Urinary bladder (tissue), 4 donors: ENCODE results near the gene LRRC3C. TPM values are rescaled to one million over a fixed set of nuclear protein-coding genes. Genes with fewer than 3 reads are reported as not detected.
"Not testable (repeated sequence)": the region's sequence is repeated elsewhere in the genome, so short reads cannot be mapped to it uniquely, and the experiment has no call there.

Experiments used
- DNase-seq: peaks from one replicate; pipeline ENCODE4 v3.0.0-alpha.2; 2015; ENCODE audit errors: extremely low spot score
- H3K27ac ChIP-seq: one replicate; pipeline ENCODE4 v1.5.1; 2013; ENCODE audit warnings: low read depth, mild to moderate bottlenecking, moderate library complexity
- H3K36me3 ChIP-seq: one replicate; pipeline ENCODE4 v1.6.1; 2013; ENCODE audit warnings: mild to moderate bottlenecking, moderate library complexity; ENCODE audit not compliant: insufficient read depth
- H3K4me1 ChIP-seq: one replicate; pipeline ENCODE4 v1.6.1; 2013; ENCODE audit warnings: mild to moderate bottlenecking, moderate library complexity; ENCODE audit not compliant: insufficient read depth
- H3K4me3 ChIP-seq: one replicate; pipeline ENCODE4 v1.5.1; 2013; ENCODE audit warnings: low read depth, low read length
- WGBS: extraction: QIAGEN DNeasy Blood & Tissue Kit; methylation state at CpG from one replicate; pipeline ENCODE4 v1.1.7; 2013; 5-methylcytosine and 5-hydroxymethylcytosine counted together
- polyA plus RNA-seq: library from polyadenylated mRNA; stranded (reverse); fragments of 200-250 nt; gene quantifications from one replicate; pipeline ENCODE4 v1.2.3, GENCODE V29; 2013
- total RNA-seq: library from RNA; depleted of rRNA; stranded (reverse); fragments of >200 nt; gene quantifications from one replicate; pipeline ENCODE4 v1.2.3, GENCODE V29; 2014
- donor health status: healthy with polysubstance abuse.
- donor health status: healthy.

LRRC3C gene
- total and polyA plus RNA-seq, 2 donors: not detected

DNA sequence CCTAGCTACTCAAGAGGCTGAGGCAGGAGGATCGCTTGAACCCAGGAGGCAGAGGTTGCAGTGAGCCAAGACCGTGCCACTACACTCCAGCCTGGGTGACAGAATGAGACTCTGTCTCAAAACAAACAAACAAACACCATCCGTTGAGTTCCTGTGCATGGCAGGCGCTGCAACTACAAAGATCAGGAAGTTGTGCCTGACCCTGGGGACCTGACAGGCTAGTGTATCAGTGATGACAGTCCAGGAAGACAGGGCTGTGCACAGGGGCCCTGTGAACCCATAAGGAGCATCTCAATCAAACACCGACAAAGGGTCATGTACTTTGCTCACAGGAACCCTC lies 20.9 kb downstream of the LRRC3C start:
- not testable (repeated sequence) for DNase-seq, H3K4me3 ChIP-seq, H3K27ac ChIP-seq, H3K4me1 ChIP-seq, H3K36me3 ChIP-seq
- 76% methylated on average over 5 of the region's 5 CpGs for WGBS

DNA sequence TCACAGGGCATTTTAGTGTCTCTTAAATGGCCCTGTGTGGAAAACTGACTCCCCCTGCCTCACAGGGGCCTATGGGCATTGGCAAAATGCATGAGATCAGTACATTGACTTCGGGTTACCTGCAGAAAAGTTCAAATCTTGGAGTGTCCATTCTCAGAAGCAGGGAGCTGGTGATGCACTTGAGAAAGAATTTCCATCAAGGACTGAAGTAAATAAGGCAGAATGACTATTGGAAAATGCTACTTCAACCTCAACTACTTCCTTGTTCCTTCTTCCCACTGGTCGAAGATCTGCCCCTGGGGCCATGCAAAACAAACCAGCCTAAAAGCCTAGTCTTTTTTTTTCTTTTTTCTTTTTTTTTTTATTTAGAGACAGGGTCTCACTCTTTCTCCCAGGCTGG lies 21.5 kb downstream of the LRRC3C start:
- Histone ChIP-seq H3K4me3 (no peak overlapping the region), H3K27ac (no peak overlapping the region), H3K4me1 (no peaks in the 10 kb centered on the region), H3K36me3 (no peaks in the 10 kb centered on the region)
- WGBS: 80% methylated on average over 2 of the region's 2 CpGs
- no peak for DNase-seq

DNA sequence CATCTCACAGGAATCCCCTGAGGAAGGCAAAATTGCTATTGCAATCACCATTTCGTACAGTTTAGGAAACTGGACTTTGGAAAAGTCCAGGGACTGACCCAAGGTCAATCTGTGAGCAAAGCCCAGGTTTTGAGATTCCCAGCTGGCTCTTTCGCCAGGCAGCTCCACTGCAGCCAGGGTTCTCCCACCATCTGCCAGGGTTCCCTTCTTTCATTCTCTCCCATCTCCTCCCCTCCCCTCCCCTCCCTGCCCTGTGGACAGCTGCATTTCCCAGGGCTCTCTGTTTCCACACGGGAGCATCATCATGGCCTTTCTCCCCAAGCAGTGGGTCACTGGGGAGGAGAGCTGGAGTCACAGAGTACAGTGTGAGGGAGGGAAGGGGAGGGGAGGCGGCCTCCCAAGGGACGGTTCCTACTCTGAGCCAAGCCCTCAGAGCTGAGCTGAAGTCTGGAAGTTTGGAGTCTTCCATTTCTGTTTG lies 23.4 kb downstream of the LRRC3C start:
- Histone ChIP-seq H3K27ac (no peak overlapping the region), H3K4me1 (no peaks in the 10 kb centered on the region), H3K36me3 (no peaks in the 10 kb centered on the region), H3K4me3 (no peak overlapping the region)
- WGBS: 48% methylated on average over 5 of the region's 5 CpGs
- no peak for DNase-seq

DNA sequence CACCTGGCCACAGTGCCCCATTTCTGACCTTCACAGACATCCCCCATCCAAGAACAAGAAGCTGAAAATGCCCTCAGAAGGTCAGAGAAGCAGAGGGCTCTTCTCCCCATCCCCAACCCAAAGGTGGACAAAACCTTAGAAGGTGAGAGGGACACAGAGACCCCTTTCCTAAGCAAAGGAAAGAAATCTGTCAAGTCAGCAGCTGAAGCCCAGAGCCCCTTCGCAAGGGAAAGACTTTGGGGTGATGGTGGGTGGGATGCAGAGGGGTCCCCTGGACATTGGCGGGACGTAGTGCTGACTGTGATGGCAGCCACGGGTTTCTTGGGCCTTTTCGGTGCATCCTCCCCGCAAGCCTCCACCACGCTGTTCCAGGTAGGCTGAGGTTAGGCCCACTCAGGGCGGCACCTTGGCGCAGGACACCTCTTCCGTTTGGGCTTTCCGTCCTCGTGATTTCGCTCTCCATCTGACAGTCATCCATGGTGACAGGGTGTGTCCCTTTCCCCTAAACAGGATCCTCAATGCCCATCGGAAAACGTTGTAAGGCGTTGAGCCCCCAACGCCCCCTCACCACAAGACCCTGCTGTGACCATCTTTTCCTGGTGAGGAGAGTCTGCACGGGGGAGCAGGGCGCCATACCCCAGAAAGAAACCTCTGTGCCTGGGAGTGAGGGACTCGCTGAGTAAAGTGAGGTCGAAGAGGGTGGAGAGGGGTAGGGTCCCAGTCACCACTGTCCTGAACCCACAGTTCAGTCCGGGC lies 24.6 kb downstream of the LRRC3C start:
- DNase-seq: no peak
- no peak overlapping the region for H3K4me3 ChIP-seq
- H3K27ac ChIP-seq: no peak overlapping the region
- H3K4me1 ChIP-seq: no peaks in the 10 kb centered on the region
- H3K36me3 ChIP-seq: no peaks in the 10 kb centered on the region
- 64% methylated on average over 22 of the region's 22 CpGs for WGBS

DNA sequence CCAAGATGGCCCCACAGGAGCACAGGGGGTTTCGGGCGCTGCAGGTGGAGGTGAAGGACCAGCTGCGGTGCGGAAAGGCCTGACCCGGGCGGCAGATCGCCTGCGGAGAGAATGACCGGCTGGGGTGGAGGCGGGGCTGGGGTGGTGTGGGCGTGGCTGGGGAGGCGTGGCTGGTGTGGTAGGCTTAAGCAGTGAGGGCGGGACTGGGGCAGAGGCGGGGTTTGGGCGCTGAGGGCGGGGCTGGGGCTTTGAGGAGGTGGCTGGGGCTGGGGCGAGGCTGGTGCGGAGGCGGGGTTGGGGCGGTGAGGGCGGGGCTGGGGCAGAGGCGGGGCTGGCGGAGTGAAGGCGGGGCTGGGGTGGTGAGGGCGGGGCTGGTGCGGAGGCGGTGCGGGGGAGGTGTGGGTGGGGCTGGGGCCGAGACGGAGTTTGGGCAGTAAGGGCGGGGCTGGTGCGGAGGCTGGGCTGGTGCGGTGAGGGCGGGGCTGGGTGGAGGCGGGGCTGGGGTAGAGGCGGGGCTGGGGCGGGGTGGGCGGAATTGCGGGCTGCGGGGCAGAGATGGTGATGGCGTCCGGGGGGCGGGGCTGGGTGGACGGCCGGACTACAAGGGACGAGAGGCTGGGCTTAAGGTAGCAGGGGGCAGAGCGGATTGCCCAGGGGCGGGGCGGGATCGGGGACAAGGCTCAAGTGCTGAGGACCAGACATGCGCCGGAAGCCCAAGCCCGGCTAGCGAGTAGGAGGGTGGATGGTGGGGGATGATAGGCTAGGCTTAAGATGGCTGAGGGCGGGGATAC lies 25.3 kb downstream of the LRRC3C start:
- Histone ChIP-seq H3K4me1 (no peaks in the 10 kb centered on the region), H3K27ac (peak overlapping the region; percentile 33), H3K36me3 (no peaks in the 10 kb centered on the region), H3K4me3 (peak overlapping the region; percentile 19)
- peak; percentile 83 for DNase-seq
- WGBS: 1% methylated on average over 55 of the region's 55 CpGs

DNA sequence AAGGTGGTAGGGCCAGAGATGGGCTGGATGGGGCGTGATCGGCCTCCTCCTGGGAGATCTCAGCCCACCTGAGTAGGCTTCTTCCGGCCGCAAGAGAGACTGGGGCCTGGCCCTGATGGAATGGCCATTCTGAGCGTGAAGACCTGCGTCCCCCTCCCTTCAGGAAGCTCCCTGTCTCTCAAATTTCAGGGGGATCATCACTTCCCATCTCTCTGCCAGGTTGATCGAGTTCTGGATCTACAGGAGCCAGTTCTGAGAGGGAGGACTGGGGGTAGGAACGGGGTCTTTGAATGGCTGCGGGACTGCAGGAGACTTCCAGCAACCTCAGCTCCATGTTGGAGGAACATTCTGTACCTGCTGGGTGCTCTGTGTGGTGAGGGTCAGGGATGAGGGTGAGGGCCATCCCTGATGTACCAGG lies 25.9 kb downstream of the LRRC3C start:
- no peak for DNase-seq
- H3K27ac ChIP-seq: peak overlapping the region; percentile 33
- no peaks in the 10 kb centered on the region for H3K4me1 ChIP-seq
- H3K4me3 ChIP-seq: peak overlapping the region; percentile 19
- no peaks in the 10 kb centered on the region for H3K36me3 ChIP-seq
- 29% methylated on average over 9 of the region's 9 CpGs for WGBS

DNA sequence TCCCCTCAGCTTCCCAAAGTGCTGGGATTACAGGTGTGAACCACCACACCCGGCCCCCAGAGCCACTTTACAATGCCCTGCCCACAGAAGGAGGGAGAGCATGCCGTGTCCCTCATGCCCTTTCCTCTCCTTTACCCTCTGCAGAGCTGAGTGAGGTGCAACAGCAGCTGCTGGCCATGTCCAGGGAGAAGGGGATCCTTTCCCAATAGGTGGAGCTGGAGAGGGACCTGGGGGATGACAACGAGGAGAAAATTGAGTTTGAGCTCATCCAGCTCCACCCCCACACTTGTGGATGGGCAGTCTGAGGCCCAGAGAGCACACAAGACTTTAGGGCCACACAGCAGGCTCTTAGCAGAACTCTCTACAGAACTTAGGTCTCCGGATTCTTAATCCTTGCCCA lies 27.3 kb downstream of the LRRC3C start:
- H3K4me1 ChIP-seq: no peaks in the 10 kb centered on the region
- H3K36me3 ChIP-seq: no peaks in the 10 kb centered on the region
- H3K4me3 ChIP-seq: no peak overlapping the region
- 47% methylated on average over 4 of the region's 4 CpGs for WGBS
- DNase-seq: no peak
- no peak overlapping the region for H3K27ac ChIP-seq

DNA sequence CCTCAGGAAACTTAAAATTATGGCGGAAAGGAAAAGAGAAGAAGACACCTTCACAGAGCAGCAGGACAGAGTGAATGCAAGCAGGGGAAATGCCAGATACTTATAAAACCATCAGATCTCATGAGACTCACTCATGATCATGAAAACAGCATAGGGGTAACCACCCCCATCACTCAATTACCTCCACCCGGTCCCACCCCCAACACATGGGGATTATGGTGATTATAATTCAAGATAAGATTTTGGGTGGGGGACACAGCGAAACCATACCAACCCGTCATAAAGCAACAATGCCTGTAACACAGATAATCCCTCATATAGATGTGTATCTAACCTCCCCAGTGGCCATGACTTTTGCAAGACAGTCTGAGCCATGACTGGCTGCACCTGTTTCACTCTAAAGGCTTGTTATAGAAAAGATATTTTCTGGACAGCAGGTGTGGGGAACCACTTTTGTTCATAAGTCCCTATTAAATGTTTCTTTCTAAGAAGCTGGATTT lies 28.2 kb downstream of the LRRC3C start:
- 59% methylated on average over 4 of the region's 4 CpGs for WGBS
- Histone ChIP-seq H3K4me3 (no peak overlapping the region), H3K36me3 (no peaks in the 10 kb centered on the region), H3K27ac (no peak overlapping the region), H3K4me1 (no peaks in the 10 kb centered on the region)
- DNase-seq: no peak

DNA sequence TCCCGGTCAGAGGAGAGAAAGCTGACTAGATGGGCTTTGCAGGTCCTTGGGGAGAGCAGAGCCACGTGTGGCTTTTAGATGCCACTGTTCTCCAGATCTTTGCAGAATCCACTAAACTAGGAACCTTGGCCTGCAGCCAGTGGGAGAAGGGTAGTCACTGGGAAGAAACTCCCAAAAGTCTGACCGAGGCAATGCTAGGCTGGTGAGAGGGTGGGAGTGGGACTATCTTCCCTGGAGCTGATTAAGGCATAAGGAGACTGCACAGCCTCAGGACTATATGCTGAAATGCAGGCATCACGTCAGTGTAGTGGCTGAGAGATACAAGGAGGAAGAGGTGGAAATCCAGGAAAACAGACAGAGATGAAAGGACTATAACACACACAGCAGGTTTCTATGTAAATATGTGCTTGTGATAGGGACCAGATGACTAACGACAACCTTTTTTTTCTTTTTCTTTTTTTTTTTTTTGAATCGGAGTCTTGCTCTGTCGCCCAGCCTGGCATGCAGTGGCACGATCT lies 33.1 kb downstream of the LRRC3C start:
- Histone ChIP-seq H3K4me1 (no peaks in the 10 kb centered on the region), H3K4me3 (no peak overlapping the region), H3K27ac (no peak overlapping the region), H3K36me3 (no peaks in the 10 kb centered on the region)
- DNase-seq: no peak
- 55% methylated on average over 8 of the region's 8 CpGs for WGBS

DNA sequence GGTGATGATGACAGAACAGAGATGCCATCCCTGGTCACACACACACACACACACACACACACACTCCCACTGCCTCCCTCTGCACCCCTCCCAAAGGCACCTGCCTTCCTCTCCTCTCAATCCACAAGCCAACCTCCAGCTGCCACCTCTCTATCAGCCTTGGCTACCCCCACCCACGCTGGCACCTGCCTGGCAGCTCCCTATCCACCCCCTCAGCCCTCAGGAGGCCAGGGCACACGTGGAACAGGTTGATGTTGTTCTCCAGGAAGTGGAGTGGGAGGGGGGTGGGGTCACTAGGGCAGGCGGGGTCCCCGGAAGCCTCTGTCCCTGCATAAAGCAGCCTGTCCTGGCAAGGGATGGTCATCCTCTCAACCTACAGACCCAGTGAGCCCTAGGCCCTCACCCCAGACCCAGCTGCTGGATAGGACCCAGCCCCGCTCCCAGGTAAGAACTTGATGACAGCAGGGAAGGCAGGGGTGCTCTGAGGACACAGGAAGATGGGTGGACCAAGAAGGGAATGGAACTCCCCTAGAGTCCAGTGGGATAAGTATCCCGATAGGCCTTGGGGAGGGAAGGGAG lies 35.2 kb downstream of the LRRC3C start, which contains the start of gene GSDMA:
Gene GSDMA (plus strand): TSS at position 363 of the 579 bp plus-strand sequence. CDS start 2,684 bp downstream, outside the sequence.
- Histone ChIP-seq H3K4me1 (no peaks in the 10 kb centered on the region), H3K27ac (no peak within 1 kb of the TSS), H3K4me3 (no peak within 1 kb of the TSS), H3K36me3 (no peaks in the 10 kb centered on the region)
- 58% methylated on average over 6 of the region's 6 CpGs for WGBS
- DNase-seq: no peak

DNA sequence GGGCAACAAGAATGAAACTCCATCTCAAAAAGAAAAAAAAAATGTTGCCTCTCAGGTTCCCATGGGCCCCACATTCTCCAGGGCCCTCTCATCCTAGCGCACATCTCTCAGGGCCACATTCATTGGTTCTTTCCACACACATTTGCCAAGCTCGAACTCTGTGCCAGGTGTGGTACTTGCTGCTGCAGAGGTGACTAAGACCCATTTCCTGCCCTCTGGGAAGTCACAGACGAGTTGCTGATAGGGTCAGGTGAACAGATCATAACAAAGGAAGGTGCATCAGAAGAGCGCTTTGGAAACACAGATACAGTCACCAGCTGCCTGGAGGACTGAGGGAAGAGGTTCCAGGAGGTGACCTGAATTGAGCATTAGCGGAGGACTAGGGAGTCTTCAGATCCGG lies 36.3 kb downstream of the LRRC3C start:
- no peaks in the 10 kb centered on the region for H3K4me1 ChIP-seq
- no peak for DNase-seq
- no peak overlapping the region for H3K27ac ChIP-seq
- no peaks in the 10 kb centered on the region for H3K36me3 ChIP-seq
- 78% methylated on average over 6 of the region's 6 CpGs for WGBS
- H3K4me3 ChIP-seq: no peak overlapping the region

DNA sequence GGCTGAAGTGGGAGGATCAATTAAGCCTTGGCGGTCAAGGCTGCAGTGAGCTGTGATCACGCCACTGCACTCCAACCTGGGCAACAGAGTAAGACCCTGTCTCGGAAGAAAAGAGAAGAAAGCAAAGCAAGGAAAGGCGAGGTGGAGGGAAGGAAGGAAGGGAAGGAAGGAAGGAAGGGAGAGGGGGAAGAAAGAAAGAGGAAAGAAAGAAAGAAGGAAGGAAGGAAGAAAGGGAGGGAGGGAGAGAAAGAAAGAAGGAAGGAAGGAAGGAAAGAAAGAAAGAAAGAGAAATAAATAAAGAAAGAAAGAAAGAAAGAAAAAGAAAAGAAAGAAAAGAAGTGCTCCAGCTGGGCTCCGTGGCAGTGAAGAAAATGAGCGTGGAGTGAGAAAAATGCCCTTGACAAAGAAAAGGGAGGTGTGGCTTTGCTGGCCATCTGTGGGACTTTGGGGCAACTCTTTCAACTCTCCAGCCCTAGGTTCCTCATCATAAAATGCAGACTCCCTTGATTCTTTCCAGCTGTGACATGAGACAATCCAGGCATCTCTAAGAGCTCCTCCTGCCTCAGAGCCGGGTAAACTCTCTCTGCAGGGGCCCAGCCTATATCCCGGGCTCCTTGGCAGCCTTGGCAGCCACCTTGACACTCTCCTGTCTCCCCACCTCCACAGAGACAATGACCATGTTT lies 37.6 kb downstream of the LRRC3C start:
- Histone ChIP-seq H3K36me3 (no peaks in the 10 kb centered on the region), H3K4me3 (no peak overlapping the region), H3K27ac (no peak overlapping the region), H3K4me1 (no peaks in the 10 kb centered on the region)
- WGBS: 48% methylated on average over 8 of the region's 8 CpGs
- DNase-seq: no peak

DNA sequence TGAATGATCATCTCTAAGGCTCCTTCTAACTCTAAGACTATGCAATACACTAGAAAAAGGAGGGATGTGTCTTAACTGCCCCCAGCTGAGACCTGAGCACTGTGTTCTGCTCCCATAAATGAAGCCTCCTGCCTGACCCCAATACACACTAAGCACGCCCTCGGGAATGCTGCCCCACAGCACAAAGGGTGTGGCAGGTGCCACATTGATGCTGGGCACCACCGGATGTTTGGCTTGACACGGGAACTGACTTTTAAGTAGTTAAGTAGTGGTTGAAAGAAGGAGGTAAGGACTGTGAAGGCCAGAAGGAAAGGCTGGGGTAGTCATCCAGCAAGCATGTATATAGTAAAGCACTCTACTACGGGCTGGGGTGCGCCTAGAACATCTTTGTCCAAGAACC lies 39.2 kb downstream of the LRRC3C start:
- no peak for DNase-seq
- Histone ChIP-seq H3K4me3 (no peak overlapping the region), H3K27ac (no peak overlapping the region), H3K36me3 (no peaks in the 10 kb centered on the region), H3K4me1 (no peaks in the 10 kb centered on the region)
- 81% methylated on average over 6 of the region's 6 CpGs for WGBS
